NT2/D1 (cell line): ENCODE measurements around the gene DPT.

Source experiments
- SUZ12 ChIP-seq: IDR thresholded peaks from 2 replicates; pipeline ENCODE4 v1.6.1; 2011; ENCODE audit not compliant: insufficient read length, insufficient read depth; ENCODE audit errors: extremely low read depth
- YY1 ChIP-seq: IDR thresholded peaks from 2 replicates; pipeline ENCODE4 v1.6.1; 2011; ENCODE audit not compliant: insufficient read length, insufficient read depth
- ZNF274 ChIP-seq: IDR thresholded peaks from 2 replicates; pipeline ENCODE4 v1.6.1; 2011; ENCODE audit warnings: mild to moderate bottlenecking, low read depth, low read length

GRCh38 chr1:168671782-168672181, 57.2 kb downstream of the DPT start:
- TF ChIP-seq YY1 (no peak), ZNF274 (no peak), SUZ12 (no peak)
